ENCODE data around the gene ALPG.
"Not testable (repeated sequence)": the region's sequence is repeated elsewhere in the genome, so short reads cannot be mapped to it uniquely, and the experiment has no call there.

ALPG gene

DNA sequence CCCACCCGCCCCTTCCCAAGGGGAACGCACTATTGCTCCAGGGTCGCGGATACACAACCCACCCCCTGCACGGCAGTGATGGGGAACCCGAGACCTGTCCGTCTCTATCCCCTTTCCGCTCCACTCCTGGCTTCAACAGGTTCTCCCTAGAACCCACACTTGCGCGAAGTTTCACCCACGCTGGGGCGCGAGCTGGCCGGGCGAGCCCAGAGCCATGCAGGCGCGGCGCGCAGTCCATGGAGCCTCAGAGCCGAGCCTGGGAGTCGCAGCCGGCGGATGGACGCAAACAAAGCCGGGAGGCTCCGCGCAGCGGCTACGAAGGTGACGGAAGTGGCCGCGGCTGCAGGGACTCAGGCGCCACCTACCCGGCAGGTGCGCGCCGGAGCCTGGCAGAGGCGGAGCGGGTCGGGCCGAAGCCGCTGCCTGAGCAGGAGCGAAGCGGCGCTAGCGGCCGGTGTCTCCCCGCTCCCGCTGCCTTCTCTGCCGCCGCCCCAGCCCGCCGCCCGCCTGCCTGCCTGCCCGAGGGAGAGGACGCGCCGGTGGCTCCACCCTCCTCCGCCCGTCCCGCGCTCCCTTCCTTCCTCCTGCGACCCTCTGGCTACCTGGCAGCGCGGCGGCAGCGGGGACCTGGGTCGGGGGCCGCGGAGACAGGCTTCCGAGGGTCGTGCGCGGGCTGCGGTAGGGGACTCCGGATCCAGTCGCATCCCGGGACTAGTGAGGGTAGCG, 14.0 kb downstream of the ALPG start:
- peak; percentile 51 to 63 for DNase-seq

DNA sequence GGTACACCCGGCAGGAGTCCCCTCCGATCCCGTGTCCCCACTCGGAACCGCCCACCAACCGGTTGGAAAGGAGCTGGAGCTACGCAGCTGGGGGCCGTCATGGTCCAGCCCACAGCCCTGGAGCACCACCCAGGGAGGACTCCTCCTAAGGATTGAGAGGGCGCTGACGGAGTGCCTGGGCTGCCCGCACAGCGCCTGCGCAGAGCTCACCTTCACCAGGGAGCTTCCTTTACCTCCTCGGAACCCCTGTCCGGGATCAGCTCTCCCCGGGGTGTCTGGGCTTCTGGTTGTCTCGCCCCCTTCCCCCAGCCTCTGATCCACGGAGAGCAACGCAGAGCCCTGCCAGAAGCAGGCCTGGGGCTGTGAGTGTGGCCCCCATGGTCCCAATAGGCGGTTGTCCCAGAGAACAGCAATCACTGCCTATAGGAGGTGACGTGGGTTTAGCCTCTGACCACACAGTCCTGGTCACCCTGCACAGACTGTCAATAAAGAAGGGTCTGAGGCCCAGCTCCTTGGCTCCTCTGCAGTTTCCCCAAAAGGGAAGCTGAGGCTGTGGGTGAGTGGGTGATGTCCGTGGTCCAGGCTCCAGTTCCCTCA, 14.6 kb downstream of the ALPG start:
- no peak for DNase-seq

DNA sequence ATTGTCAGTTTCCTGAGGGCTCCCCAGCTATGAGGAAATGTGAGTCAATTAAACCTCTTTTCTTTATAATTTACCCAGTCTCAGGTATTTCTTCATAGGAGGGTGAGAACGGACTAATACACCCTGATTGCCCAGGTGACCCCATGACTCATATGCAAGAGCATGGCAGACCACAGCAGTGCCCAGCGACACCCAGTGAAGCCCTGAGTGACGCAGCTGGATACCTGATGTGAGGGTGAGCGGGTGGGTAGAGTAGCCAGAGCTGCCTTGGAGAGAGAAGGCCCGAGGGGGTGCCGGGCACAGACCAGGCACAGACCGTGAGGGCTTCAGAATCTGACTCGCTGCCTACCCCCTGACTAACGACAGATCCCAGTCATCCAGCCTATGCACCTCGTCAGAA, 15.4 kb downstream of the ALPG start:
- DNase-seq: no peak

DNA sequence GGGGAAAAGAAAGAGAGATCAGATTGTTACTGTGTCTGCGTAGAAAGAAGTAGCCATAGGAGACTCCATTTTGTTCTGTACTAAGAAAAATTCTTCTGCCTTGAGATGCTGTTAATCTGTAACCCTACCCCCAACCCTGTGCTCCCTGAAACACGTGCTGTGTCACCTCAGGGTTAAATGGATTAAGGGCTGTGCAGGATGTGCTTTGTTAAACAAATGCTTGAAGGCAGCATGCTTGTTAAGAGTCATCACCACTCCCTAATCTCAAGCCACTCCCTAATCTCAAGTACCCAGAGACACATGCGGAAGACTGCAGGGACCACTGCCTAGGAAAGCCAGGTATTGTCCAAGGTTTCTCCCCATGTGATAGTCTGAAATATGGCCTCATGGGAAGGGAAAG, 16.4 kb downstream of the ALPG start:
- DNase-seq: not testable (repeated sequence)

DNA sequence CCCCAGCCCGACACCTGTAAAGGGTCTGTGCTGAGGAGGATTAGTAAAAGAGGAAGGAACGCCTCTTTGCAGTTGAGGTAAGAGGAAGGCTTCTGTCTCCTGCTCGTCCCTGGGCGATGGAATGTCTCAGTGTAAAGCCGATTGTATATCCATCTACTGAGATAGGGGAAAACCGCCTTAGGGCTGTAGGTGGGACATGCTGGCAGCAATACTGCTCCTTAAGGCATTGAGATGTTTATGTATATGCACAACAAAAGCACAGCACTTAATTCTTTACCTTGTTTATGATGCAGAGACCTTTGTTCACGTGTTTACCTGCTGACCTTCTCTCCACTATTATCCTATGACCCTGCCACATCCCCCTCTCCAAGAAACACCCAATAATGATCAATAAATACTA, 16.8 kb downstream of the ALPG start:
- not testable (repeated sequence) for DNase-seq

DNA sequence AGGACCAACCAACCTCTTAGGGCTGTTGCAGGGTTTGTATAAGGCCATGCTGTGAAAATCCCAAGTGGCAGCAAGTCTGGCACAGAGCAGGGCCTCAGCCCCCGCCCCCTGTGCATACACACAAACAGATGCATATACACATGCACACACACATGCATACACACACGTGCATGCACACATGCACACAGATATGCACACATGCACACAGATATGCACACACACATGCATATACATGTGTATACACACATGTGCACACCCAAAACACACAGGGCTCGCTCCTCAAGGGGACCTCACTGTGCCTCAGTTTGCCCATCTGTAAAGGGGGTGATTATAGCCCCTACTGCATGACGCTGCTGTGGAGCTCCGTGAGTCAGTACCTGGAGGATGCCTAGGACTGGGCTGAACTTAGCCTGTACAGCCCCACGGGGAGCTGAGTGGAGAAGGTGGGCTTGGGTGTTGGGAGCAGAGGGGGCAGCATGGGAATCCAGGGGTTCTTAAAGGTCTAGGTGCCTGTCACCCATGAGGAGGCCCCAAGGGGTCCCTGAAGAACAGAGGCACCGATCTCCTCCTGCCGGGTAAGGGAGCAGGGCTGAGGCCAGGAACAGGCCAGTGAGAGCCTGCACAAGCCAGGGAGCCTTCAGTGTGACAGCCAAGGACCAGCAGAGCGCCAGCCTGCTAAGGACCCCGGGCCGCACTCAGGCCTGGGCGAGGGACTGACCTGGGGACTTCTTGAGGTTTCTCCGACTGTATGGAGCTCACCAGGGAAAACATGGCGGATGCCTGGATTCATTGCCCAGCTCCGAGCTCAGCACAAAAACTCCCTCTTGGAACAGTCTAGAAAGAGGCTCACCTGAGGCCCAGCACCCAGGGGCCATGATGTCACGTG, 25.3 kb downstream of the ALPG start:
- no peak for DNase-seq

DNA sequence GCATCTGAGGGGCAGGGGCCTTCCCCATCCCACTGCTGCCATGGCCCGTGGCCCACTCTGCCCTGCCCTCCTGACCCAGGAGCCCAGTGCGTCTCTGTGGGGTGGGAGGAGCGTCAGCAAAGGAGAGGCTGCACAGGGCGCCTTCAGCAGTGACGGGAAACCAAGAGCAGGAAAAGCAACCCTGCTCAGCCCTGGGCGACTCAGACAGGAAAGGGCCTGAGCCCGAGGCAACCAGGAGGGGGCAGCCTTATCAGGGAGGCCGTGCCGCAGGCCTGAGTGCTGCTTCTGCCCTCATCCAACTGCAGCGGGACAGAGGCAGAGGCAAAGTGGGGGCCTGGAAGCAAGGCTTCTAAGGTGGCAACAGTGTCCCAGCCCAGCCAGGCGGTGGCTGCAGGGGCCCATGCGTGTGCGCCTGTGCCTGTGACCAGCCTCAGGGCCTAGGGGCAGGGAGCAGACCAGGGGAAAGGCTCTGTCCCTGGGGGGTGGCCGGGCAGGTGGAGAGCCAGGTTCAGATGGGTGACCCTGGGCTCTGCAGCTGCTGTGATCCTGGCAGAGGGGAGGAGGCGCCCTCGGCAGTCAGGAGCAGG, 26.0 kb downstream of the ALPG start:
- DNase-seq: no peak

DNA sequence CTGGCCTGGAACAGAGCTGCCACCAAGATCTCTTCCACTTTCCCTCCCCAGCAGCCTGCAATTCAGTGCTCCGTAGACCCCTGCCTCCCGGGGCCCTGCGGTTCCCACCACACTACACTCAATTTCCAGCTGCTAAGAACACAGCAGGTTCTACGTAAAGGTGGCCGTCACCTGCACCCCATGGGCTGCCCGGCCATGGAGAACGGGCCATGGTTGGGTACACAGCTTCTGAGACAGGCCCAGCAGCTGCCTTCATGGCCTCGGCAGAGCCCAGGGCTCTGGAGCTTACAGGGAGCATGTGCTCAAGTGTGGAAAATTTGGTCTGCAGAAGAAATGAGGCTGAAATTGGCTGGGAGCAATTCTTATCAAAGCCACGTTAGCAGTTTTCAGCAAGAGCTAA, 27.0 kb downstream of the ALPG start:
- not testable (repeated sequence) for DNase-seq

DNA sequence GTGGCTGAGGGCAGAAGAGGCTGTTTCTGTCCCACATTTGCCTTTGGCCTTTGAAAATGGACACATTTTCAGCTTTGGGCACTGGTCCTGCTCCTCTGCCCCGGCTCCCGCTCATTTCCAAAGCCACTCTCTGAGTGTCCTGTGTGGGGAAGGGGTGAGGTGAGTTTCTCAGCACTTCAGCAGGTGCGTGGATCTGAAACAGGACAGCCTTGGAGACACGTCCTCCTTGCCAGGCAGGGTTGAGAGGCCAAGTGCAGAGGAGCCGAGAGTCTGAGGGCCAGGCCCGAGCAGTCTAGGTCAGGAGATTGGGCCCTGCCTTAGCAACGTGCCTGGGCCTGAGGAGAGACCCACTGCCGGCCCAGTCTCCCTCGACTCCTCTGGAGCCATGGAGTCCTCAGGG, 27.4 kb downstream of the ALPG start:
- DNase-seq: no peak

DNA sequence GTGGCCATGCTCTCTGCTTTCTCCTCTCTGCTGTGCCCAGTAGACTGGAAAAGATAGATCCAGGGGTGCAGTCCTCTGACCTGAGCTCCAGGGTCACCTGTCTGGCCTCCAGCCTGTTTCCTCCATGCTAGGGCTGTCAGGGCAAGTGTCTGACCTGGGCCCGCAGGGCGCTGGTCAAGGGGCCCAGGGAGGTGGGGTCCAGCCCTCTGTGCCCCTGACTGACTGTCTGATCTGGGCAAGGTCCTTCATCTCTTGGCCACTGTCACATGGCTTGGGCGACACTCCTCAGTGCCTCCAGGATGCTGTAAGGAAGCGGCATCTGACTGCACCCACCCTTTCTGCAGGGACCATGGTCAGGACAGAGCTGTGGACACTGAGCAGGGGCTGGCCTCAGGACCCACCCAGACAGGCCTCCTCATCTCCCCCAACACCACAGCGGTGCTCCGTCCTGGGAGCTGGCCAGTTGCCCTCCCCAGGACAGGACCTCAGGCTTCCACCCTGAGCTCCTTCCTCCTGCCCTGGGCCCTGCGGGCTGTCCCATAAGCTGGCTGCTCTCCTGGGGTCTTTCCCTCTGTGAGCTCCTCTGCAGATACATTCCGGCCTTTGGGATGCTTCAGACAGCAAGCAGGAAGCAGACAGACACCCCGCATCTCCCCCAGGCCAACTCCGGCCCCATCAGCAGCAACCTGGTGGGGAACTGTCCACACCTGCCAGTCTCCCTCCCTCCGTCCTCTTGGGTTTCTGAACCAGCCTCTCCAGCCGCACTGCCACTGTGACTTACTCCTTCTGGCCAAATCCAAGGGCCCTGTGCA, 28.1 kb downstream of the ALPG start:
- no peak for DNase-seq

DNA sequence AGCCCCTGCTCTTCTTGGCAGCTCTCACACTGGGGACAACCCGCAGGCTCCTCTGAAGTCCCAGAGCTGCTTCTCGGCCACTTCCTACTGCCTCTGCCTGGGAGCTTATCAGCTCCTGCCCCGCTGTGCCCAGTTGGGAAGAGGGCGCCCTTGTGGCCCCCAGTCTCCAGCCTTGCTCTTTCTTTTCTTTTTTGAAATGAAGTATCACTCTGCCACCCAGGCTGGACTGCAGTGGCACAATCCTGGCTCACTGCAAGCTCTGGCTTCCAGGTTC, 28.7 kb downstream of the ALPG start:
- no peak for DNase-seq

DNA sequence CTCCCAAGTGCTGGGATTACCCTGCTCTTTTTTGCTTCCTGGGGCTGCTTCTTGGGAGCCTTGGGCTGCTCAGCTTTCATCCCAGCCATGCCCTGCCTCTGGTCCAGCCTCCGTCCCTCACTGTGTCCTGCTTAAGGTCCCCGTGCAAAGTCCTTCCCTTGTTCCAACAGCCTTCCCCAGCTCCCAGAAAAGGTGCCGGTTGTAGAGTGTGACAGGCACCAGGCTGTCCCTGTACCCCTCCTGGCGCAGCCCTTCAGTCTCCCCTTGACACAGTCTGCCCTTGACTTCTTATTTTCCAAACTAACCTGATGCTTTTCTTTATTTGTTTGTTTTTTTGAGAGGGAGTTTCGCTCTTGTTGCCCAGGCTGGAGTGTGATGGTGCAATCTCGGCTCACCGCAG, 29.2 kb downstream of the ALPG start:
- DNase-seq: no peak

DNA sequence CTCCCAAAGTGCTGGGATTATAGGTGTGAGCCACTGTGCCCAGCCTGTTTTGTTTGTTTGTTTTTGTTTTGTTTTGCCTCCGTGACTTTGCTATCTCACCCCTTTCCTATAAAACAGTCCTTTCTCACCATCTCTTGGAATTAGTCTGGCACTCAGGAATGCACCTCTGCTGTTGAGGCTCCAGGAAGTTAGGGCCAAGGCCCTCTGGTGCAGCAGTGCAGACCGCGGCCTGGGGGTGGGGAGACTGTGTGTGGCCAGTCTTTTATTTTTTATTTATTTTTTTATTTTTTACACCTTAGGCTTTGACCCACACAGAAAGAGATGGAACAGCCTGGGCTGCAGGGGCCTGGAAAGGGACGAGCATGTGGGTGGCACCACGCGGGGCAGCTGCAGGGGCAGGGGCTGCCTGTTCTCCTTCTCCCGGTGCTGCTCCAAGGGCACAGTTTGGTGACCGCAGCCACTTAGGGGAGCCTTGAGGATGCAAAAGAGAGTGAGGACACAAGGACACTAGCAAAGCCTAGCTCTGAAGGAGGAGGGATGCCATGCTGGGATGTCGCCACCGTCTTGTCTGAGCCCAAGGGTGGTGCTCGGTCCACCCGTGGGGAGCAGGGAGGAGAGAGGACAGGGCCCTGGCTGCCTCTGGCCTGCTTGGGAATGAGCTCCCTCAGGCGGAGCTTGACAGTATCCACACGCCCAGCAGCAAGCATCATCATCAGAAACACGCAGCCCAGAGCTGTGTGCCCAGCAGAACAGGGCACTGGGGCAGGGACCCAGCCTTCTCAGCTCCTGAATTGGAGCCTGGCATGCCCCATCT, 29.9 kb downstream of the ALPG start:
- no peak for DNase-seq

DNA sequence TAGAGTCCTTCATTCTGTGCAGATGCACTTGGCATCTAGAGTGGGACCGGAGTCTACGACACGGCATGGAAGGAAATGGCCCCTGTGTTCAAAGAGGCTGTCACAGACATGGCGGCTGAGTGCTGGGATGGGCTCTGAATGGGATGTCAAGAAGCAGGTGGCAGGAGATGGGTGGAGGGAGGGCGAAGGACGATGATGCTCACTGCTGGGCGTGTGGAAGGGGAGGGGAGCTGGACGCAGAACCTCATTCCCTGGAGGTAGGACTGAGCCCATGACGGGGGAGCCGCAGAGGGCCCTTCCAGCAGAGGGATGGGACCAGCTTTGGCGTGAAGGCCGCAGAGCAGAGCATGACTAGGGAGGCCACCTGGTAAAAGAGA, 30.5 kb downstream of the ALPG start:
- no peak for DNase-seq

DNA sequence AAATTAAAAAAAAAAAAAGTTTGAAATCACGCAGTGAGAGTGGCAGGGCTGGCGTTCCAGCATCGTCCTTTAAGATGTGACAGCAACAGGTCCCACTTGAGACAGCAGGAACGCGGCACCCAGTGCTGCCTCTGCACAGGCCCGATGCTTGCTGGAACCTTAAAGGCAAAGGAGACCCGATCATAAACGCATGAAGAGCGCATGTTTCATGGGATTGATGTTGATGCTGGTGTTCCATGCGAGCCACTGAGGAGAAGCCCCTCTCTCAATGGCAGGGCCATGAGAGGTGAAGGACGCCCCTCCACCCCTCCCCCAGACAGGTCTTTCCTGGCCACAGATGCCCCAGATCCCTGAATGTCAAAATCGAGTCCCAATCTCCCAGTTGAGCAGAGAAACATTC, 31.4 kb downstream of the ALPG start:
- DNase-seq: no peak

DNA sequence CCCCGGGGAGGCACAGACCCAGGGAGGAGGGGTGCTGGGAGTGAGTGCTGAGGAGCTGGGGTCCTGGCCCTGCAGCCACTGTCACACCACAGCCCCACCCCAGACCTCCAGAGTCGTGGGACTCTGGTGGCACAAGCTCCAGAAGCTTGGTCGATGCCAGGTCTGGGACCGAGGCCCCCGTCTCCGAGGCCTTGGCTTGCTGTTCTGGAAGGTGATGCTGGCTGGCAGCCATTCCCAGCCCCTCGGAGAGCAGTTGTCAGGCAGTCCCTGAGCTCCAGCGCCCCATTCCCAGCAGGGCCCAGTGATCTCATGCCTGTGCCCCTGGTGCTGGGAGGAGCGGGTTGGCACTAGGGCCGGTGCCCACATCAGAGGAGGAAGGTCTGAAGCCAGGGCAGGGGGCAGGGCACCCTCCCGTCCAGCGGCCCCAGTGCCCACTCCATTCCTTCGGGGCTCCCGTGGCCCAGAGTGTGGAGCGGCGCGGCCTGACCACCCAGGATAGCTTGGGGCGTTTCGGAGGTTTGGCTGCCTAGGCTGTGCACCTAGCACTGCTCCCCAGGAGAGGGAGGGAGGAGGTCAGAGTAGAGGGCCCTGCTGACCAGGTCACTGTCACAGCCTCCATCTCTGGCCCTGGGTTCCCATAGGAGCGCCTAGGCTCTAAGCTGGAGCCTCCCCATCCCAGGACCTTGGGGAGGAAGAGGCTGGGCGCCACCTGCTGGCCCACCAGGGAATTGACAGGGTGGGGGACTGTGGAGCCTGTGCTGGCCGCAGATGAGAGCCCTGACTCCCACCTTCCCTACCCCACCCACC, 32.5 kb downstream of the ALPG start:
- DNase-seq: peak; percentile 60 to 63

DNA sequence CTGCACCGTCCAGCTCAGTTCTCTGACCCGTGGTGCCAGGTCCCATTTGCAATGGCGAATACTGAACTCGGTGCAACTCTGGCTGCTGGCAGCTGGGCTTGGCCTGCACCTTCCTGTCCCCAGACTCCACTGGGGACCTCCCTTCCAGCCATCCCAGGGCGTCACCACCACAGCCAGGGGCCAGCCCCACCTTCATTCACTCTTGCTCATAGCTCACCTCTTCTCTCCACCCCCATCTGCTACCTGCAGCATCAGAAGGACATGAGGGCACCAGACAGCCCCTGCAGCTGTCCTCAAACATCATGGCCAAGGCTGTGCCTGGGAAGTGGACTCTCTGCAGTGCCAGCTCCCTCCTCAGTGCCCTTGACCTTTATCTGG, 33.1 kb downstream of the ALPG start:
- no peak for DNase-seq

DNA sequence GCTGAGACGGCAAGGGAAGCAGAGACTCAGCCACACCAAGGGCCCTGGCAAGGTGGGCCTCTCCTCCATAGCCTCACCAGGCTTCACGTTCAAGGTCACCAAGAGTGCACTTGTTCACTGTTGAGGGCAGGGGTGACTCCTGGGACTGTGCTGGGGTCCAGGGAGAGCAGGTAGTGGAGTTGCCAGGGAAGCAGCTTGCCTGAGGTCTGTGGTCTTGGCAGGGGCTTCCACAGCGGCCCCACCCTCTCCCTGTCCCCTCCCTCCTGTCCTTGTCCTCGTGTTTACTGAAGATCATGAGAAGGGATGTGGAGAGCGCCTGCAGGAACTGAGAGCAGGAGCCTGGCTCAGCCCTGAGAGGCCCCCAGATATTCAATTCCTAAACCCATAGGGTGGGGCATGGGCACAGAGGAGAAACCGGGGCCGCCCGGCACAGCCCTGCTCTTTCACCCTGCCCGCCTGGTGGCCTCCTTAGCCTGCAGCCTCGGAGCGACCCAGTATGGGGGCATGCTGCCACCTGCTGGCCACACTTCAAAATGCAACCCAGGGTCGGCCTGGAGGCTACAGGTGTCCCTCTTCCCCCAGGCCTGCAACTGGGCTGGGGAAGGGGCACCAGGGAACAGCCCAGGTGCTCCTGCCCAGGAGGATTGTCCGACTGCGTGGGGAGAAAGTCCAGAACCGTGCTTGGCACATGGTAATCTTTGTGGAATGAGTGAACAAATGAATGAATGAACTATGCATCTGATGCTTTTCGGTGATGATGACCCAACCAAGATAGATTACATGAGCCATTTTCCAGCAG, 33.8 kb downstream of the ALPG start:
- peak; percentile 95 for DNase-seq

DNA sequence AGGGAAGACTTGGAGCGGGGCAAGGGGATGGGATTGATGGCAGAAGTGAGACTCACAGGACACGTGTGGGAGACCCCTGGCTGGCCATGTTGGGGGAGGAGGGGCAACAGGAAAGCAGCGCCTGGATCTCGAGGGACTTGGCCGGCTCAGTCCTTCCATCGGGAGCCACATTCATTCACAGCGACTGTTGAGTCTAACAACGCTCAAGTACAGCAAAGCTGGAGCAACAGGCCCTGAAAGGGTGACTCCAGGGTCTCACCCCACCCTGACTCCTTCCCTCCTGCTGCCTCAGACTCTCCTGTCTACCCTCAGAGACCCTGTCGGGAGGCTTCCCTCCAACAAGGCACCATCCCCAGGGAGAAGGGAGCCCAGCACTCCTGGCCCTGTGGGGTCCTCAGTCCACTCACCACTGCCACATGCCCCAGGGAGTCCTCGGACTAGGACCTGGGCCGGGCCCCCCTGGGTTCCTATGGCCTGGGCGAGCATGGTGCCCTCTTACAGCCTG, 34.6 kb downstream of the ALPG start:
- no peak for DNase-seq

DNA sequence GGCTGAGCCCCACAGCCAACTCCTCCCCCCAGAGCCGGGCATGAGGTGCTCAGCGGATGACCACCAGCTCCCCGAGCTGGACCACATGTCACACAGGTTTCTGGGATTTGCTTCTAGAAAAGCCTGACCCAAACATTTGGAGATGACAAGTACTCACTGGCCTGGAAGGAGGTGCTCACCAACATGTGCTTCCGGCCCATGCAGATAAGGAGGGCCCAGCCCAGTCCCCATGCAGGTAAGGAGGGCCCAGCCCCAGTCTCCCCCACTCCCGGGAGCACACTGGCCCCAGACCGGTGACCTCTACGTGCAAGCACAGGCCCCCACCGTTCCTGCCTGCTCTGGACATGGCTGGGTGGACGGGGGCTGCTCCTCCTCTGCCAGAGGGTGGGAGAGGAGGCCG, 35.3 kb downstream of the ALPG start:
- not testable (repeated sequence) for DNase-seq
